ENCODE results near the gene RAPGEF6.
"Not testable (repeated sequence)": the region's sequence is repeated elsewhere in the genome, so short reads cannot be mapped to it uniquely, and the experiment has no call there.

The RAPGEF6 gene

GRCh38 chr5:131380238-131380637 is 254.8 kb downstream of the RAPGEF6 start:
- not testable (repeated sequence) for DNase-seq

DNA sequence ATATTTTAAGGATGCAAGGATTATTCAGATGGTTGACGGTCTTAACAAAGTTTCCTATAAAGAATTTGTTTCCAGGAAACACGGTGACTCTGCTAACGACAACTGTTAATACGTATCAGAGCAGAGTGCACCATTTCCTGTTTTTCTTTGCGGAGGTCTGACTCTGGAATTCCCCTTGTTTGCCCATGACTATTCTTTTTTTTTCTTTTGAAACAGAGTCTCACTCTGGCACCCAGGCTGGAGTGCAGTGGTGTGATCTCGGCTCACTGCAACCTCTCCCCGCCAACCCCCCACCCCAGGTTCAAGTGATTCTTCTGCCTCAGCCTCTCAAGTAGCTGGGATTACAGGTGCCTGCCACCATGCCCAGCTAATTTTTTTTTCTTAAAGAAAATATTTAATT is 255.3 kb downstream of the RAPGEF6 start:
- no peak for DNase-seq

- no peak for DNase-seq
These were observed 256.1 kb downstream of the RAPGEF6 start for GRCh38 chr5:131378721-131379541.

DNA sequence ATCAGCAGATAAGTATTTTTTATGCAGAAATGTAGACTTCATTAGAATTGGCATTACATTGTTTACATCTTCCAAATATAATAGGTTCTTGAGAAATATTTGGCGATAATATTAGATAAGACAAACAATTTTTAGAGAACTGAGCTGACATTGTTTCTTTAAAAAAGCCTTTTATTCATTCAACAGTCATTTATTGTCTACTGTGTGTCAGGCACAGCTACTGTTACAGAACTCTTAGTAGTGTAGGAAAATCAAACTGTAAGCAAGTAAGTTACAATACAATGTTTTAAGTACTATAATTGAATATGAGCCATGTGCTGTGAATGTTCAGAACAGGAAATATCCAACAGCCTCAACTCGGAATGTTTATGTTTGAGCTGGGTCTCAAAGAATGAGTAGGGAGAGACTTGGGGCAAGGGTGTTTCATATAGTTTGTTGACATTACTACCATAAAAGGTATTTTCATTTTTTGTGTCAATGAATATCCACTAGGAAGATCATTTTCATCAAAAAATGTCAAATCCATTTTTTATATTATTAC is 257.2 kb downstream of the RAPGEF6 start:
- no peak for DNase-seq

DNA sequence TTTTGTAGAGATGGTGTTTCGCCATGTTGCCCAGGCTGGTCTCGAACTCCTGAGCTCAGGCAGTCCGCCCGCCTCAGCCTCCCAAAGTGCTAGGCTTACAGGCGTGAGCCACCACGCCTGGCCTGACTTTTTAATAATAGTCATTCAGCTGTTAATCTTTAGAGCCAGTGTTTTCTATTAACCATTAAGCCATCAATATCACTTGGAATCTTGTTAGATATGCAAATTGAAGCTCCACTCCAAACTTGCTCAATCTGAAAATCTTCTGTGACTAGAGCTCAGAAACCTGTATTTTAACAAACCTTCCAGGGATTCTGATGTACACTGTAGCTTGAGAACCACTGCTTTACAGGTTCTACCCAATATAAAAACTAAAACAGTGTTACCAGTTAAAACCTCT is 257.7 kb downstream of the RAPGEF6 start:
- DNase-seq = no peak

- DNase-seq = no peak
These were observed 259.7 kb downstream of the RAPGEF6 start for GRCh38 chr5:131375351-131375750.

Data from NCI-H526 (cell line).